ENCODE data around the gene RAD51B.

The RAD51B gene

GRCh38 chr14:68632054-68632895 is 812.7 kb downstream of the RAD51B start:
- no peak for DNase-seq

- DNase-seq = no peak
Observed at GRCh38 chr14:68633131-68633991, 813.8 kb downstream of the RAD51B start.

GRCh38 chr14:68634332-68634731 is 814.8 kb downstream of the RAD51B start:
- no peak for DNase-seq

- DNase-seq = no peak
Observed at GRCh38 chr14:68634874-68635595, 815.5 kb downstream of the RAD51B start.

- DNase-seq = no peak
Observed at GRCh38 chr14:68636597-68636996, 817.0 kb downstream of the RAD51B start.

GRCh38 chr14:68637106-68638021 is 817.8 kb downstream of the RAD51B start:
- DNase-seq = no peak

GRCh38 chr14:68638141-68638999 is 818.8 kb downstream of the RAD51B start:
- no peak for DNase-seq

- no peak for DNase-seq
Observed at GRCh38 chr14:68639000-68639757, 819.6 kb downstream of the RAD51B start.

- no peak for DNase-seq
Observed at GRCh38 chr14:68639758-68640574, 820.4 kb downstream of the RAD51B start.

- no peak for DNase-seq
Observed at GRCh38 chr14:68643673-68644072, 824.1 kb downstream of the RAD51B start.

- DNase-seq = no peak
Observed at GRCh38 chr14:68644101-68644500, 824.5 kb downstream of the RAD51B start.

- DNase-seq = no peak
Observed at GRCh38 chr14:68645371-68645770, 825.8 kb downstream of the RAD51B start.

GRCh38 chr14:68649476-68650189 is 830.1 kb downstream of the RAD51B start:
- DNase-seq = no peak

- no peak for DNase-seq
Observed at GRCh38 chr14:68650404-68650994, 830.9 kb downstream of the RAD51B start.

- DNase-seq = no peak
Observed at GRCh38 chr14:68651075-68651474, 831.5 kb downstream of the RAD51B start.

GRCh38 chr14:68651652-68652432 is 832.3 kb downstream of the RAD51B start:
- DNase-seq = no peak

- DNase-seq = no peak
Observed at GRCh38 chr14:68652433-68652690, 832.8 kb downstream of the RAD51B start.

GRCh38 chr14:68653108-68653507 is 833.5 kb downstream of the RAD51B start:
- no peak for DNase-seq

All from stimulated activated CD4-positive, alpha-beta T cell treated with anti-CD3 and anti-CD28 coated beads, Interleukin-4, amount 100 ng/mL, for 1 hour (primary cell).